GM21528 (cell line): ENCODE data around the gene MYO18B.

Source experiments
- ATAC-seq: cut with Tn5 transposase; IDR thresholded peaks from one replicate; pipeline ENCODE4 v1.9.1; 2021; ENCODE audit warnings: mild to moderate bottlenecking, moderate library complexity; ENCODE audit not compliant: unreplicated experiment, low FRiP score

The MYO18B gene

DNA sequence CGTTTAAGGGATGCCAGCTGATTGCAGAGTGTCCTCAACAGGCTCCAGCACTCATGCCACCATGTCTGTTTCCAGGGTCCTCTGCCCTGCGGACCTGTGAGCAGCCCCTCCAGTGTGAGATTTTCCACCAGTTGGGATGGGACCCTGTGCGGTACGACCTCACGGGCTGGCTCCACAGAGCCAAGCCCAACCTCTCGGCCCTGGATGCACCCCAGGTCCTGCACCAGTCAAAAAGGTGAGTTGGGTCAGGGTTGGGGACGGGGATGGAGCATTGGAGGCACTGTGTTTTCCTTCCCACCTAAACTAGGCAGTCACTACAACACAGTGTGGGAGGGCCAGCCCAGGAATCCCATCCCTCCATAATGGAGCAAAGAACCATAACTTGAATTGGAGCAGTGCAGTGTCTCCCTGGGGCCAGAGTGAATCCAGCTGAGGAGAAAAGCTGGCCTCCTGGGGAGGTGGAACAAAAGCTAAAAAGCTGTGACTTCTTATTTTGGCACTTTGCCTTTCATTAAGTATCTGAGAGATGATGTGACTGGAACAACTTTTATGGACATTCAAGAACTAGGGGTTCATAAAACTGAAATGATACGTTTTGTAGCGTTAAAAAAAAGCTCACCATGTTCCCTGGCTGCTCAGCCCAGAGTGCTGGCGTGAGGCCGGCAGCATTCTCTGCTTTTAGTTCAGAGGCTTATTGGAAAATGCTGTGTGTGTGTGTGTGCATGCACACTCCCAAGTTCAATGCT is 101.8 kb downstream of the MYO18B start:
- ATAC-seq = no peak

DNA sequence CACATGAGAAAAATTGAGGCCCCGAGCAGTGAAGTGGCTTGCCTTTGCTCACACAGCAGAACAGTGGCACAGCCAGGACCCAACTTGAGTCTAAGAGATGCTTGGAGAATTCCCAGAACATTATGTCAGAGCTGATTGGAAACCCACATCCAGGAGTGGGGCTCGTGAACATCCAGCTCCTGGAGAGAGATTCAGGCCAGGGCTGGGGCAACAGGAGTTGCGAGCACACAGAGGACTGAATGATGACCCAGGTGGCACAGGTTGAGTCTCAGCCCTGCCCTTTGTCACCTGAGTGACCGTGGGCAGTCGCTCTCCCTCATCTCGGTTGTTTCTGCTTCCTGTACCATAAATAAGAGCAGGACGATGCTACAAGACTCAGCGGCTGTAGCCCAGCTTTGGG is 102.6 kb downstream of the MYO18B start:
- ATAC-seq = no peak

DNA sequence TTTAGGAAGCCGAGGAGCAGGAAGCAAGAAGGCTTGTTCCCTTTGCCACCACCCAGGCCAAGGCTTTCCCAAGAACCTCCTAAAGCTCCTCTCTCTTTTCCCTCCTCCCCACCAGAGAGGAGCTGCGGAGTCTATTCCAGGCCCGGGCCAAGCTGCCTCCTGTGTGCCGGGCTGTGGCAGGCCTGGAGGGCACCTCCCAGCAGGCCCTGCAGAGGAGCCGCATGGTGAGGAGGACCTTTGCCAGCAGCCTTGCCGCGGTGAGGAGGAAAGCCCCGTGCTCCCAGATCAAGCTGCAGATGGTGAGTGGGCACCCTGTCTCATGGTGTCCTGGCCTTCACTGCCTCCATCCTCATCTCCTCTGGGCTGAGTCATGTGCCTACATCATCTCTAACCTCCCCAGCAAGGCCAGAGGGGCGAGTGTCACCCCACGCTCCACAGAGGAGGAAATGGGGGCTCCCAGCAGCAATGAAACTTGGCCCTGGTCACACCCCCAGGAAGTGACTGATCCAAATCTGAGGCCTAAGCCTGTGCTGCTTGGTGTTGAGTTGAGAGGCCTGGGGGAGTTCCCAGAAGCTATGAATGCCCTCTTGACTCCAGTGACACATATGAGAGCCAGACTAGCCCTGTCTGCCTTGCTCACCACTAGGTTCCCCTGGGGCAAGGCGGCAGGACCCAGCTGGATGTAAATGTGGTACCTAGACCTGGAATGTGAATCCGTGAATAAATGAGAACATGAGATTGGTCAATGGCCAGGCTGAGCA is 104.2 kb downstream of the MYO18B start:
- ATAC-seq = no peak

- no peak for ATAC-seq
Observed at GRCh38 chr22:25847451-25847850, 105.5 kb downstream of the MYO18B start.

GRCh38 chr22:25848954-25849353 is 107.0 kb downstream of the MYO18B start:
- ATAC-seq = no peak

GRCh38 chr22:25849522-25849921 is 107.5 kb downstream of the MYO18B start:
- ATAC-seq = no peak

DNA sequence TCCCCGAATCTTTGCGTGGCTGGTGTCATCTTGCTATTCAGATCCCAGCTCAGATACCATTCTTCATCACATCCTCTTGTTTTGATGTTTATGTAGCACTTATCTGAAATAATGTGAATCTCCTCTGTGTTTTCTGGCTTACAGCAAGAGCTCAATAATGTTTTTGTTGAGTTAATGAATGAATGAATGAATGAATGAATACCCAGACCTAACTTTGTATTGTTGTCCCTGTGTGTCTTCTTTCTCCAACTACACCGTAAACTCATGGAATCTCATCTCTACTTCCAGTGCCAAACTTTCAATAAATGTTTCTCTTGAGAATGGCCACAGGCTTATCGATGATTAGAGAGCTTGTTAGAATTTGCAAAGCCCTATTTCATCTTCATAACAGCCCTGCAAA is 110.2 kb downstream of the MYO18B start:
- ATAC-seq = no peak

DNA sequence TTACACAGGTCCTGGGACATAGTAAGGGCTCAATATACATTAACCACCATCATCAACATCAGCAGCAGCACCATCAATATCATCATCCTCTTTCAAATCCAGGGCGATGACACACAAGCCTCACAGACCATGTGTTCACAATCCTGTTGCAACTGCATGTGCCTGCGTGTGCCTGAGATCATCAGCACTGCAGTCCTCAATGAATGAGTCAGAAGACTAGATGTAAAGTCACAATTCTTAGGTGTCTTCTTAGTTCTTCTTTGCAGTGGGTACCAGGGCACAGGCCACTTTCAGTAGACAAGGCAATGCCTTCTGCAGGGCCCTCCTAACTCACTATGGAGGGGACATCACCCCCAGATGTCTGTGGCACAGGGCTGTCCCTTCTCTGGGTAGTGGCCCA is 111.1 kb downstream of the MYO18B start:
- ATAC-seq = no peak

DNA sequence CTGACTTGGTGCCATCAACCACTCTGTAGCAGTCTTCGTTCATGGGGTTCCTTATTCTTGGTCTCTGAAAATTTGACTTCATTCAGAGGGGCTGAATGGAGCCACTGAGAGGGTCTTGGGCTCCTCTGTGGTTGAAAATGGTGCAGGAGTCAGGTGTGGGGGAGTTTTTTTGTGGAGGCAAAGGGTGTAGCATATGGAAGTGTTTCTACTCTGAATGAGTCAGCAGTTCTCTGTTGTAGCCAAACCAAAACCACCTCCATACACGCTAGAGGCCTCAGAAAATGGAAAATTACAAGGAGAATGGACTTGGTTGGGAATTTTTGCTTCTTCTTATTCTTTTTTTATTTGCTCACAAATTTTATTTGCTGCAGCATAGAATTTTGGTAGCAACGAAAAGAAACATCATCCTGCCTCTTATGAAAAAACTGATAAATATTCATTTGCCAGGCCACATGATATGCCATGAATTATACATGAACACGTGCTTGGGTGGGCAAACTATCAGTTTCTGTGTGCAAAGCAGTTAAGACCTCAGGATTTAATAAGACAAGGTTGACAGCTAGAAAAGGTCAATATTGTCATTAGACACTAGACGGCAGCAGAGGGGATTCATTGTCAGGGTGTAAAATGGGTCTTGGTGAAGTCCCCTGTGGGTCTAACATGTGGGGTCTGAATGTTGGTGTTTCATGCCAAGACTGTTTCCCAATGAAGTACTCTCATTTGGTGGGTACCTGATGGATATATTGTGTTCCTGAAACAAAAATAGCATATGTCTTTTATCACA is 111.7 kb downstream of the MYO18B start:
- no peak for ATAC-seq

DNA sequence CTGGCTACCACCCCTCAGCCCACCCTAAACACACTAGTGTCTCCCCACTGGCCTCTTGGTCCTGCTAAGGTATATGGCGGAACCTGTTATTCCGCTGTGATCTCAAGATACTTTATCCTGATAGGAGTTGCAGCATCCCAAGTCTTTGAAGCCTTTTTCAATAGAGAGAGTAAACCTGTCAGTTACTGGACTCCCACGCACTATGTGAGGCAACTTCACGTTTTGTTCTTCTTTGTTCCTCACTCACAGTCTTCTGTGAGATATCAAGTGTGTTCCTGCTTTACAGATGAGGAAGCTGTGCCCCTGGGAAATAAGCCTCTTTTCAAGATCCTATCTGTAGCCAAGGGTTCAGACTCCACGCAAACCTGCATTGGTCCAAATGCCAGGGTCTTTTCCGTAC is 127.8 kb downstream of the MYO18B start:
- ATAC-seq = no peak

GRCh38 chr22:25874327-25874726 is 132.3 kb downstream of the MYO18B start:
- no peak for ATAC-seq

GRCh38 chr22:25875461-25875860 is 133.5 kb downstream of the MYO18B start:
- no peak for ATAC-seq

DNA sequence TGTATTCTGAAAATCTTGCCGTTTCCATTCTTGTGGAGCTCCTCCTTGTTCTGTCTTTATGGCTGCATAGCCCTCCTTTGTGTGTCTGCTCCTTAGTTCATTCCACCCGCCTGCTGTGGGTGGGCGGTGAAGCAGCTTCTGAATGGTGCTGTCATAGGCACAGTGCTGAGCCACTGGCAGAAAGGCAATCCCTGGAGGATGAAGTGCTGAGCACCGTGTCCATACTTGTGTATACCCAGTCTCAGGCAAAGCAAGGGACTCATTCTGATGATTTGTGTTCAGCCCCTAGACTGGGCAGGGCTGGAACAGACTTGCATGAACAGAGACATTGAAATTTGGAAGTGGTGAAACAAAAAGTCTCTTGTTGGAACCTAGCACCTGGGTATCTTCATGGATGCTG is 134.9 kb downstream of the MYO18B start:
- ATAC-seq = no peak

GRCh38 chr22:25878933-25879332 is 136.9 kb downstream of the MYO18B start:
- no peak for ATAC-seq

- no peak for ATAC-seq
Observed at GRCh38 chr22:25880524-25880923, 138.5 kb downstream of the MYO18B start.

DNA sequence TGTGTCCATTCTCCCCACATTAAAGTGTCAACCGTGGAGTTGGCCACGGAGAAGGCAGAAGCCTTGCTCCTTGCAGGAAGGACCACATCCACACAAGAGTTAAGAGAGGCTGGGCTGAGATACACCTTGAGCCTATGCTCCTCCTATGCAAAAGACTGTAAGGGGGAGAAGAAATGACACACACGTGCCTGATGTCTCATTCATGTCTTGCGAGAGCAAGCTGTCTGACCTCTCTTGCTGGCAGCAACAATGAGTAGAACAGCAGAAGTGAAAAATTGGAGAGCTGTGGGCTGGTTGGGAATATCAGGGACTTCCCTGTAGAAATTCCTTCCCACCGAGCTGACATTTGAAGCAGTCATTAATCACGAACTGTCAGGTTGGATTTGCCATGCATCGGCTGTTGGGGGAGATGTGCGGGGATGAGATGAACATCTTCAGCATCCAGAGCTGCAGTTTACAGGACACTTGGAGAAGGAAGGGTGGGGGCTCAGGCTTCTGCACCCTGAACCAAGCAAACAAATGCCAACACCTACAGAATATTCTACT is 139.3 kb downstream of the MYO18B start:
- no peak for ATAC-seq

GRCh38 chr22:25882360-25882759 is 140.4 kb downstream of the MYO18B start:
- no peak for ATAC-seq

DNA sequence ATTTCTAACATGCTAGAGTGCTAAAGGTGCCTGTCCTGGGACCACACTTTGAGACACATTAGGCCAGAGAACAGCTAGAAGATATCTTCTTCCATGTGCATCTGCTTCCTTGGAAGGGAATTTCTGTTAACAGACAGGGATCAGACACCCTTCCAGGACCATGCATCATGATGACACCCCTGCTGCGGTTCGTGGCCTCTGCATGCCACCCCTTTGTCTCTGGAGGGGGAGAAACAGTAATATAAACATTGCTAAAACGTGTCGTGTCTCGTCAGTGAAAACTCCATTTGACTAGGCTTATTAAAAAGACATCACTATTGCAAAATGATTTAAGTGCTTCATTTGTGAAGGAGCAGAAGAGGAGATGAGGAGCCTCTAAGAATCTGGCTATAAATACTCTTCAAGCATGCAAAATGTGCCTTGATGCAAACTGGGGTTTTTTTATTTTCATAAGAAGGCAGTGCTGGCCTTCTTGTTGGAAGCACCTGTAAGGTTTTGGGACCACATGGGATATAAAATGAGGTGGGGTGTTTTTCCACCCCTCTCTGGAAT is 141.6 kb downstream of the MYO18B start:
- ATAC-seq = no peak

DNA sequence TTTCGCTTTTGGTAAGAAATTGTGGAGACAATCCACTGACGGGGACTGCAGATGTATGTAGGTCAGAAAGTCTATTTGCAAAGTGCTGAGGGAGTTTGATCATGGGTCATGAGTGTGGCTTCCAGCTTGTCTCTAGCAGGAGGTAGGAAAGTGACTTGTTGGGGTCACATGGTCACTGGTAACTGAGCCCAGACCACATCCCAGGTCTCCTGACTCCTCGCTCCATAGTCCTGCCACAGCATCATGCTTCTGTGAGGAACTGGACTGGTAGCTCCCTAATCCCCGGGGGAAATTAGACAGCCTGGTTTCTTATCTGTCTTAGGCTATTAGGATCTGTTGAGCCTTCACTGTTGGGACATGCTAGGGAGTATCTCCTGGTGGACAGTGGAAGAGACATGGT is 142.1 kb downstream of the MYO18B start:
- no peak for ATAC-seq

DNA sequence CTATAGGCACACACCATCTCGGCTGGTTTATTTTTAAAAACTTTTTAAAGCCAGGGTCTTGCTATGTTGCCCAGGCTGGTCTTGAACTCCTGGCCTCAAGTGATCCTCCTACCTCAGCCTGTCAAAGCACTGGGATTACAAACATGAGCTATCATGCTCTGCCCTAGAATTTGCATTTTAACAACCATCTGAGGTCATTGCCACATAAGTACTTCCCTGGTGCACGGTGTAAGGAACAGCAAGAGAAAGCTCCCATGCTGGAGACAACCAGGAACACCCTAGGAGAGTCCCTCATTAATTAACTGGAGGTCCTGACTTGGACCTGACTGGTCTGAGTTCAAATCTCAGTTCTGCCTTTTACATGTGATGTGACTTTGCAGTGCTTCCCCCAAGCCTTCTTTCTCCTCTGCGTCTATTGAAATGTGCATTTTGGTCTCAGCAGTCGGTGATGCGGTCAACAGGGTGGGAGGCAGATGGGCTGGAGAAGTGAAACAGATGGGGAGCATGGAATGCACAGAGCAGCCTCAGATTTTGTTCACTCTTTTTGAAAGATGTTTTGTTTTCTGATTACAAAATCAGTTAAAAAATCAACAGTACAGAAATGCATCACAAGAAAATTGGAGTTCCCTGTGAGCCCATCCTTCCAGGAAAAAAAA is 146.5 kb downstream of the MYO18B start:
- no peak for ATAC-seq
